Measurements from ENCODE around the gene ACD.

DNA sequence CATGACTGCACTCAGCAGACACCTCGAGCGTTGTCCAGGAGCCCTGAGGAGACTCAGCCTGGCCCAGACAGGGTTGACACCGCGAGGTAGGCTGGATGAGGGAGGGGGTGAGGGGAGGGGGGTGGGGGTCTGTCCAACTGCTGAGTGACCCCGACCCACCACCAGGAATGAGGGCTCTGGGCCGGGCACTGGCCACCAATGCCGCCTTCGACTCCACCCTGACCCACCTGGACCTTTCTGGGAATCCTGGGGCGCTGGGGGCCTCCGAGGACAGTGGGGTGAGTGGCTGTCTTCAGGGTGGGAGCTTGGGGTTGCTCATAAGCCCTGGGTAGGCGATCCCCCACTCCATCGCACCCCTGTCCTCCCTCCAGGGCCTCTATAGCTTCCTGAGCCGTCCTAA, 12.4 kb downstream of the ACD start:
- TF ChIP-seq, protein P1, sequence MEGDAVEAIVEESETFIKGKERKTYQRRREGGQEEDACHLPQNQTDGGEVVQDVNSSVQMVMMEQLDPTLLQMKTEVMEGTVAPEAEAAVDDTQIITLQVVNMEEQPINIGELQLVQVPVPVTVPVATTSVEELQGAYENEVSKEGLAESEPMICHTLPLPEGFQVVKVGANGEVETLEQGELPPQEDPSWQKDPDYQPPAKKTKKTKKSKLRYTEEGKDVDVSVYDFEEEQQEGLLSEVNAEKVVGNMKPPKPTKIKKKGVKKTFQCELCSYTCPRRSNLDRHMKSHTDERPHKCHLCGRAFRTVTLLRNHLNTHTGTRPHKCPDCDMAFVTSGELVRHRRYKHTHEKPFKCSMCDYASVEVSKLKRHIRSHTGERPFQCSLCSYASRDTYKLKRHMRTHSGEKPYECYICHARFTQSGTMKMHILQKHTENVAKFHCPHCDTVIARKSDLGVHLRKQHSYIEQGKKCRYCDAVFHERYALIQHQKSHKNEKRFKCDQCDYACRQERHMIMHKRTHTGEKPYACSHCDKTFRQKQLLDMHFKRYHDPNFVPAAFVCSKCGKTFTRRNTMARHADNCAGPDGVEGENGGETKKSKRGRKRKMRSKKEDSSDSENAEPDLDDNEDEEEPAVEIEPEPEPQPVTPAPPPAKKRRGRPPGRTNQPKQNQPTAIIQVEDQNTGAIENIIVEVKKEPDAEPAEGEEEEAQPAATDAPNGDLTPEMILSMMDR (IDR thresholded peaks at IDR 0.05) = no peak
- TF ChIP-seq EZH2 (IDR thresholded peaks at IDR 0.05; ENCODE audit: borderline replicate concordance, insufficient read depth, low read depth, low read length, poor library complexity, severe bottlenecking) = no peak
